RWPE1 (cell line): ENCODE results near the gene RASD1.

Source experiments
- CTCF ChIA-PET: fragments of 350-600 bp; sonication (Branson Sonifier 250); formaldehyde crosslinking; extraction: SDS; loops from one replicate; lab custom pipeline; 2021; lab: Yijun Ruan, JAX
- POLR2A ChIA-PET: fragments of 400-600 bp; formaldehyde crosslinking; extraction: SDS; loops from one replicate; lab custom pipeline; 2020; ENCODE audit warnings: antibody characterized with exemption; ENCODE audit not compliant: low non-redundant PET; lab: Yijun Ruan, JAX
- DNase-seq: peaks from one replicate; pipeline ENCODE4 v3.0.0; 2012; ENCODE audit warnings: low spot score
- H3K27ac ChIP-seq: fragments of 450-650 bp; 2 replicates; pipeline ENCODE4 v1.5.1; 2017
- CTCF ChIP-seq: fragments of 450-650 bp; conservative IDR thresholded peaks from 2 replicates; pipeline ENCODE4 v1.5.1; 2017; ENCODE audit warnings: low read depth, mild to moderate bottlenecking

Gene RASD1

GRCh38 chr17:17504341-17505140, 8.3 kb upstream of the RASD1 start:
- ChIA-PET CTCF (interaction anchor here (0.5 to 1.0 kb wide), 4 partner anchors 81 to 150 kb away, joined by 3 to 5 read pairs (median 4); no protein-coding TSS in a partner anchor), POLR2A (no interaction called here)
- DNase-seq: no peak
- no peak for TF ChIP-seq CTCF
- H3K27ac ChIP-seq: no peak overlapping the region

GRCh38 chr17:17503566-17504130, 7.5 kb upstream of the RASD1 start:
- TF ChIP-seq CTCF: no peak
- DNase-seq: no peak
- ChIA-PET POLR2A (no interaction called here), CTCF (interaction anchor here (1.0 kb wide), 1 partner anchor 139 kb away, joined by 4 read pairs; no protein-coding TSS in a partner anchor)
- no peak overlapping the region for H3K27ac ChIP-seq

- DNase-seq: no peak
- H3K27ac ChIP-seq: no peak overlapping the region
- no peak for TF ChIP-seq CTCF
- ChIA-PET CTCF (no interaction called here), POLR2A (no interaction called here)
Measured at GRCh38 chr17:17502741-17503565, 6.8 kb upstream of the RASD1 start.

GRCh38 chr17:17500999-17501605, 4.9 kb upstream of the RASD1 start:
- no peak for DNase-seq
- no peak for TF ChIP-seq CTCF
- ChIA-PET POLR2A (no interaction called here), CTCF (interaction anchor here (0.7 kb wide), 1 partner anchor 326 kb away, joined by 4 read pairs; no protein-coding TSS in a partner anchor)
- no peak overlapping the region for H3K27ac ChIP-seq

- ChIA-PET CTCF (no interaction called here), POLR2A (no interaction called here)
- no peak overlapping the region for H3K27ac ChIP-seq
- TF ChIP-seq CTCF: no peak
- no peak for DNase-seq
Measured at GRCh38 chr17:17499402-17500145, 3.4 kb upstream of the RASD1 start.
